GM18867 (cell line): ENCODE measurements around the gene PSMB3.

Source experiments
- ATAC-seq: cut with Tn5 transposase; IDR thresholded peaks from one replicate; pipeline ENCODE4 v1.9.1; 2021; ENCODE audit warnings: mild to moderate bottlenecking, moderate library complexity; ENCODE audit not compliant: unreplicated experiment

The PSMB3 gene

DNA sequence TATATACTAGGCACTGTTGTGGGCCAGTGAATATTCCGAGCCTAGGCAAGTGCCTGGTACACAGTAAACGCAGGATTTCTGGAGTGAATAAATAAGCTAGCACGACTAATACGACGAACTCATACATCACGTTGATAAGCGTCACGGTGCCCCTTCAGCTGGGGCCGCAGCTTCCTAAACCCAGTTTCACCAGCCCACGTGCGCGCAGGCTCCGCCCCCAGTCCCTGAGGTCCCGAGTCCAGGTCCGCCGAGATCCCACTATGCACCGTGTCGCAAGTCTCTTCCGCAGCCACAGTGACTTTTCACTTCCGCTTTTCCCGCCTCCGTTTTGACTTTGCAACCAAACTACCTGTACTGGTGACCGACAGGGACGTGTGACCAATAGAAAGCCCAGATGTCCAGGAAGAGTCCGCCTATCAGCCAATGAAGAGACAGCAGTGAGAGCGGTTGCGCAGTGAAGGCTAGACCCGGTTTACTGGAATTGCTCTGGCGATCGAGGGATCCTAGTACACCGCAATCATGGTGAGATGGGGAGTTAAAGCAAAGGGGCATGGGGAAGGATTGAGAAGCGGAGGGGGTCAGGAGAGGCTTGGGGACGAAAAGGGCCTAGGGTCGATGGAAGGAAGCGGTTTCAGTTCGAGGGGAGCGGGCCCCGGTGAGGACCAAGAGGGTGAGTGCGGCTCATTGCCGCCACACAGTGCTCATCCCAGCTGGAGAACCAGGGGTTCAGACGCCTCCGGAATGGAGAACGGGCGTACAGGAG is at the start of gene PSMB3:
Gene PSMB3, plus strand, starts transcription at position 434 of the 763 bp plus-strand sequence. Its CDS starts 86 bp downstream, at position 520.
- ATAC-seq = peak; percentile 91

DNA sequence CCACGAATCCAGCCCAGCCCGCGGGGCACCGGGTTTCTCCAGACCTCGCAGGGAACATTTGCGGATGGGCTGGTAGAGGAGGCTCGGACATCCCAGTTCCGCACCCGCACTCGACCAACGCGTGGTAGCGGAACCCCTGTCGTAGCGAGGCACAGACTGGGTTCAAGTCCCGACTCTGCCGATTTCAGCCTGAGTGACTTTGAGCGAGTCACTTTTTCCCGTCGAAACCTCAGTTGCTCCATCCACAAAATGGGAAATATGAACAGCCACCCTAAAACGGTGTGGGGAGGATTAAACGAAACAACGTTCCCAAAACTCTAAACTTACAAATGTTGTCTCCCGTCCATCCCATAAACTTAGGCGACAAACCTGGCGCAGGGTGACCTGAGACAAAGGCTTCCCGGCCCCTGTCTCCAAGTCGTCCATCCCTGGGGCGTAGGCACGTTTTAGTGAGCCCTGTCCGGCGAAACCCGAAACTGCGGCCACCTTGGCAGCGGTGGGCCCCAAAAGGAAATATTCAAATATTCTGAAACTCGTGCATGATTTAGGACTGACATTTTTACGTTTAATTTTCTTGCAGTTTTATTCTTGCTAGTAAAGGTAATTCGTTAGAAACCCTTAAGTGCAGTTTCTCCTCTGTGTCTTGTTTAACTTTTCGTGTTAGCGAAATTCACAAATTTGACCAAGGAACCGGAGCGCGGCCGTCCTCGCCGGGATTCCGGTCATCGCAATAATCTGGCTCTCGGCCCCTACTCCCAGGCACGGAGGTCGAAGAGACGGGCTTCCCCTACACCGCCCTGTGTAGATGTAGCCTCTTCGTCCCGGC is 49.4 kb upstream of the PSMB3 start:
- no peak for ATAC-seq

DNA sequence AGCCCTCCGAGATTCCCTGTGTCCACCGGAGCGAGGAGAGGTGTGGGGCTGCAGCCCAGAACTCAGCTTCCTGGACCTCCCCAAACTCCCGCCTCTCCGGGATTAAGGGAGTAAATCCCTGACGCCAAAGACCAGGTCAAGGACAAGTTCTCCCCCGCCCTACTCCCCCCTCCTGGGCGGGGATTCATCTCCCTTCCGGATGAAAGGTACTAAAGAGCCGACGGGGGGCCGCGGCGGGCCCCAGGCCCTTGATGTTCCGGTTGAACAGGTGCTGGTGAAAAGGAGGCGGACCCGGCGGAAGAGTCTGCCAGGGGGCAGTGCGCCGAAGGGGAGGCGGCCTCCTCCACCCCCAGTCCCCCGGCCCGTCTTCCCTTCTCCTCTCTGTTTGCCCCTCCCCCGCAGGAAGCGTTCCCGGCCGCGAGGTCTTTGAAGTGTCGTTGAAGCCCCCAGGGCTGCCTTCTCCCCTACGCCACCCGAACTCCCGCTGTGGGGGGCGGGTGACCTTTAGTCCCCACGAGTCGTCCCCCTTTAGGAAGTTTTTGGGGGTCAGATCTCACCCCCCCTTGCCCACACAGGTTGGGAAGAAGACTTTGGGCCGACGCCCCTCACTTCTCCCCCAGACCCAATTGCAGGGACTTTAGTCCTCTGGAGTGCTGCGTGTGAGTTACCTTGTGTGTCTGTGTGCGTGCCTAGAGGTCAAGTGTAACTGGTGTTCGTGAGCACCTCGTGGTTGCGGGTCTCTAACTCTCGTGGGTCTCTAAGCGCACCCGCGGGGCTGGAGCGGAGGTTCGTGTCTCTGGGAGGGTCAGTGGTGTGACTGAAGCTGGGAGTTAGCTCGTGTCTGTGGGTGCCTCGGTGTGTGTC is 48.6 kb upstream of the PSMB3 start:
- ATAC-seq = no peak

DNA sequence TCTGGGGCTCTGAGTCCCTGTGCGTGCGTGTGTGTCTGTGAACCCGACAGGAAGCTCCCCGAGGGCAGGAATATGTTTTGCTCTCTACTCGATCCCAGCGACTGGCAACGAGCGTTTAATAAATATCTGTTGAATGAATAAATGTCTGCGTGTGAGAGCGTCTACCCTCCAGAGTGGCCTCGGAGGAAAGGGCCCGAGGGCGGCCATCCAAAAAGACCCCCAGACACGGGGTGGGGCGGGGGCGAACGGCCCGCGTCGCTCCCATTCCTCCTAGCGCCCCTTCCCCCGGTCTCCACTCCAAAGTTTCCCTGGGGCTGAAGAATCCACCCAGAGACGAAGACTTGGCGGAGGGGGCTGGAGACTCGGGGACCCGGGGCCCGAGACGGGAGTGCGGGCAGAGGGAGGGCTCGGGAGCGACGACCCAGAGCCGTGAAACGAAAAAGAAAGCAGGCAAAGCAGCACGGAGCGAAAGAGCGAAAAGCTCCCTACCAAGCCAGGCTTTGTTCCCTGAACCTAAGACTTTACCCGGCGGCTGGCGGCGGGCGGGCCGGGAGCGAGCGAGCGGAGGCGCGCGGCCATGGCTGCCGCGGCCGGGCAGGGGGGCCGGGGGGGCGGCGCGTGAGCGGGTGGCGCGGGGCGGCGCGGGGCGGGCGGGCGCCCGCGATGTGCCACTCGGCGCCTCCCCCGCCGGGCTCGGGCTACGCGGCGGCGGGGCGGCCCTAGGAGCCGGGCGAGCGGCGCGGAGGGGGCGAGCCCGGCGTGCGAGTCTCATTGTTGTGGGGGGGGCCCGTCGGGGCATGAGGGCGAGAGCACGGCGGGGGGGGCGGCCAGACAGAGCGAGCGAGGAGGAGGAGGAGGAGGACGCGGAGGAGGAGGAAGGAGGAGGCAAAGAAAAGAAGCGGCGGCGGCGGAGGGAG is 47.7 kb upstream of the PSMB3 start, which contains the start of gene MLLT6:
Gene MLLT6, plus strand, starts transcription at position 668 of the 917 bp plus-strand sequence. CDS start 360 bp downstream, outside the sequence.
- ATAC-seq = no peak

DNA sequence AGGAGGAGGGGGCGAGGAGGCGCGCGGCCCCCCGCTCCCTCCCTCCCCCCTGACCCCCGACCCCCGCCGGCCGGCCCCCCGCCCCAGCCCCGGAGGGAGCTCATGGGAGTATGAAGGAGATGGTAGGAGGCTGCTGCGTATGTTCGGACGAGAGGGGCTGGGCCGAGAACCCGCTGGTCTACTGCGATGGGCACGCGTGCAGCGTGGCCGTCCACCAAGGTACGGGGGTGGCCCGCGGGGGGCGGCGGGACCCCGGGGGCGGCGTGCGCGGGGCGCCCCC is 47.1 kb upstream of the PSMB3 start:
- ATAC-seq = no peak

DNA sequence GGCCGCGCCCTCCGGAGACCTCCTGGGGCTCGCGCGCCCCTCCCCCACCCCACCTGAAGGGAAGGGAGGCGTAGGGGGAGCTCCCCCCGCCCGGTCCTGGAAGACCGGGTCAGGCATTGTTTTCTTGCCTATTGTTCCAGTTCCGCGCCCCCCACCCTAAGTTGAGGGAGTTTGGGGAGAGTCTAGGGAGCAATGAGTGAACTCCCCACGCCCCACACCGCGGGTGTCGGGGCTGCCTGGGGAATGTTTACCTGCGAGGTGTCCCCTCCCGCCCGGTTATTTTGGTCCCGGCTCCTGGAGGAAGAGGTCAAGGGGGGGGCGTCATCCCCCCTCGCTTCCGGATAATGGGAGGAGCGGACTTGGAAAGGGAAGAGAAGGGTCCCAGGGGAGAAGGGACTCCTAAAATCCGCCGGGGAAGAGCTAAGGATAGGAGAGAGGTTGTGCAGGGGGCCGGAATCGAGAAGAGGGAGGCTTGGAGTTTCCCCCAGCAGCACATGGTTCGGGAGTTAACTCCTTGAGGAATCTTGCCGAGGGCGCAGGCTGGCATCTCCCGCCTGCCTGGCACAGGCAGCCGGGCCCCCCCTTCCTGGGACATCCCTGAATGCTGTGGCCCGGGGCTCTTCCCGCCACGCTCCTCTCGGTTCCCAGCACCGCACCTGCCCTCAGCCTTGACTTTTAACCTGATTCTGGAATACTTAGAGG is 46.6 kb upstream of the PSMB3 start:
- no peak for ATAC-seq

DNA sequence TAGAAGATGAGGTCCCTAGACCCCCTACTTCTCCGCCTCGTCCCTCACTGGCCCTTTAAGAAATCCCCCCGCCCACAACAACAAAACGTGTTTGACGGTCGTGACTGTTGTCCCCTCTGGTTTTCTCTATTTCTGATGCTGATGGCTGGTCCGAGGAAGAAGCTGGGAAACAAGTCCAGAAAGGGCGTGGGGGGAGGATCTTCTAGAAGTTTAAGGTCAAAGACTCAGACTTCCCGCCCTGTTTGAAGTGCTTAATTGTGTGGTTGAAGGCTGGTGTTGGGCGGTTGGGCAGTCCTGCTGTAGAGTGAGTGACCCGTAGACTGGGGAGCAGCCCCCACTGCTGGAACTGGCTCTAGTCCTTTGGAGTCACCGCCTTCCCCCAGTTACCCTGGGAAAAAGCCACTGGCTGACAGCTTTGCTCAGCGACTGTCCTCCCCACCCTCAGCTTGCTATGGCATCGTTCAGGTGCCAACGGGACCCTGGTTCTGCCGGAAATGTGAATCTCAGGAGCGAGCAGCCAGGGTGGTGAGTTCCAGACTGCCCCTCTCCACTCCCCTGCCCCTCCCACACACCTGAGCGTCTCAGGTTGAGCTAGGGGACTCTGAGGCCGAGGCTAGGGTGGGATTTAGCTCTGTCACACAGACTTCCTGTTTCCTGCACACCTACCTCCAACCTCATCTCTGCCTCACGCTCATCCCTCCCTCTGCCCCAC is 45.9 kb upstream of the PSMB3 start:
- ATAC-seq = no peak

DNA sequence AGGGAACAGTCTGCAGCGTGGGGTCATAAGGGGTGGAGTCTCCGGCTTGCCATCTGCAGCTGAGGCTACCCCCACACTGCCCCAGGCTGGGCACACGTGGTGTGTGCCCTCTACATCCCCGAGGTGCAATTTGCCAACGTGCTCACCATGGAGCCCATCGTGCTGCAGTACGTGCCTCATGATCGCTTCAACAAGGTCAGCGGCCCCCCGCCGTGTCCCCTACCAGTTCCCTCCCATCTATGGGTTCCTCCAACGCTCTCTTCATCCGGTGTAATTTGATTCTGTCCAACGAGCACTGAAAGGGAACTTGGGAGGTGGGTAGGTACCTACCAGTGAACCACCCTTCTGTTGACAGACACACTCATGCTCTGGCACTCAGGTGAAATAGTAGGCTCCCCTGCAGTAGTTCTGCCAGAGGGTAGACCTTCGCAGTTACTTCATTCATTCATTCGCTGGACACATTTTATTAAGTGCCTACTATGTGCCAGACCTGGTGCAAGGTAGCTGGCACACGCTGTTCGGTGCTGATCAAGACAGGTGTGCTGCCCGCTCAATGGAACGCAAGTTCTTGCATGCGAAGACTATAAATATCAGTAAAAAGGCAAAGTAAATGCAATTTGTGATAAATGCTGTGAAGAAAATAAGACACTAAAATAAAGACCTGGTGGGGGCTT is 44.7 kb upstream of the PSMB3 start:
- ATAC-seq = no peak

DNA sequence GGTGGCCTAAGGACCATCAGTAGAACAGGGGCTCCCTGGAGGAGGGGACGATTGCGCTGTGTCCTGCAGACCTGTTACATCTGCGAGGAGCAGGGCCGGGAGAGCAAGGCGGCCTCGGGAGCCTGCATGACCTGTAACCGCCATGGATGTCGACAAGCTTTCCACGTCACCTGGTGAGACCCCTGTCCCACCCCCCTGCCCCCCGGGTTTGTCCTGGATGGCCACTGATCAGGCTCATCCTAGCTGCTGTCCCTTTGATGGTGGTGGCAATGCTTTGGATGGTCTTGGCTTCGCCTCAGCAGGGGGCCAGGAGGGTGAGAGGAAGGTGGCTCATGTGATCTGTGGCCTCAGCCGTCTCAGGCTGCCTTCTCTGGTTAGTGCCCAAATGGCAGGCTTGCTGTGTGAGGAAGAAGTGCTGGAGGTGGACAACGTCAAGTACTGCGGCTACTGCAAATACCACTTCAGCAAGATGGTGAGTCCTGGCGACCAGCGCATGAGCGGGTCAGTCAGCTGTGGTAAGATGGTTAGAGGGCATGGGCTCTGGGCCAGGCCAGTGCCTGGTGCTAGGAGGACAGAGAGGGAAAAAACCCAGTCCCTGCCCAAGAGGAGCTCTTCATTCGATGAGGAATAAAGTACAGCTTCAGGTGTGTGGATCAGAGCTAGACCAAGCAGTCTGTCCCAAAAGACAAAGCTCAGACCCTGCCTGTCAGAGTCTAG is 43.3 kb upstream of the PSMB3 start:
- ATAC-seq = no peak

DNA sequence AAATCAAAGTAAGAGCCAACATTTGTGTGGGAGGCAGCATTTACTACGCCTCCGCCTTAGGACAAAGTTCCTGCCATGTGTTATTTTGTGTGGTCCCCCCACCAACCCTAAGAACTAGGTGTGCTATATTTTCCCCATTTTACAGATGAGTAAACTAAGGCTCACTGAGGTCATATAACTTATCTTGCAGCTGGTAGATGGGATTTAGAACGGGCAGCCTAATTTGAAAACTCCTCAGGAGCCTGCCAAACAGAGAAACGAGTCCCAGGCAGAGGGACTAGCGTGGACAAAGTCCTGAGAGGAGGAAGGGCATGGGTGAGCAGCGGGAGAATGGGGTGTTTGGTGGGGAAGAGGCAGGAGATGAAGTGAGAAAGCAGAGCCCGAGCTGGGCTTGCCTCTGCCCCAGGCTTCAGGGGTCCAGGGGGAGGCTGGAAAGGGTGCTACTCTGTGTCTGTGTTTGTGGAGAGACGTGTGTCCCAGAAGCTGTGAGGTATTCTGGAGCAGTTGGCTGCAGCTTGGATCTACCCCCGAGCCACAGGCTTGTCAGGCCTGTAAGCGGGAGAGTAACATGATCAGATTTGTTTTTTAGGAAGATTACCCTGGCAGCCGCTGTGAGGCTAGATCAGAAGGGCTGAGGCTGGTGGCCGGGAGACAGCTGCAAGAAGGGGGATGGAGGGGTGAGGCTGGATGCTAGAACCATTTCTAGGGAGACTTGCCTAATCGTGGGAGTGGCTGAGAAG is 42.5 kb upstream of the PSMB3 start:
- no peak for ATAC-seq

DNA sequence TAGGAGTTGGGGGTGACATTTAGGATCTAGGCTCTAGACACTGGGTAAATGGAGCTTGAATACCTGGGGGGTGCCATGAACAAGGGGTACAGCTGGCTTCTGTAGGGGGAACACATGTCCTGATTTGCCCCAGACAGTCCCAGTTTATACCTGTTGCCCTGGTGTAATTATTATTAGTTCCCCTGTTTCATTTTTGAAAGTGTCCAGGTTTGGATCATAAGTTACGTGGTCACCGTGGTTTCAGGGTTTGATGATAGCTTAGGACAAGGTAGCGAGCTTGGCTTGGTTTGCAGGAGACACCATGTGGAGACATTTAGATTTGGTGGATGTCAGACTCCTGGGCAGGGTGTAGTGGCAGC is 42.0 kb upstream of the PSMB3 start:
- no peak for ATAC-seq

DNA sequence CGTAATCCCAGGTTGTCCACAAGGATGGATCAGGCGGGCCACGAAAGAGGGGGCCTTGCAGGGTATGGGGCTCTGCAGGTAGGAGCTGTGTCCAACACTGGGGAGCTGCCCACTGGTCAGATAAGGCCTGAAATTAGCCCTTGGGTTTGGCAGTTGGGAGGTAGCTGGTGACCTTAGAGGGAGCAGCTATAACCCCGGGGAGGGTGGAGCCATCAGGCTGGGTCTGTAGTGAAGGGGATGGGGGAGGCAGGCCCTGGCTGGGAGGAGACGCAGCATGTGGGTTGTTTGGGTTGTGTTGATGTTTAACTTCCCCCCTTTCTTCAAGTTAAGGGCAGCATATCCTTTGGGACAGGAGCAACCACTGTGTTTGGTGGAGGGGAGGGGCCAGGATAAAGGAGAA is 41.6 kb upstream of the PSMB3 start:
- ATAC-seq = no peak

DNA sequence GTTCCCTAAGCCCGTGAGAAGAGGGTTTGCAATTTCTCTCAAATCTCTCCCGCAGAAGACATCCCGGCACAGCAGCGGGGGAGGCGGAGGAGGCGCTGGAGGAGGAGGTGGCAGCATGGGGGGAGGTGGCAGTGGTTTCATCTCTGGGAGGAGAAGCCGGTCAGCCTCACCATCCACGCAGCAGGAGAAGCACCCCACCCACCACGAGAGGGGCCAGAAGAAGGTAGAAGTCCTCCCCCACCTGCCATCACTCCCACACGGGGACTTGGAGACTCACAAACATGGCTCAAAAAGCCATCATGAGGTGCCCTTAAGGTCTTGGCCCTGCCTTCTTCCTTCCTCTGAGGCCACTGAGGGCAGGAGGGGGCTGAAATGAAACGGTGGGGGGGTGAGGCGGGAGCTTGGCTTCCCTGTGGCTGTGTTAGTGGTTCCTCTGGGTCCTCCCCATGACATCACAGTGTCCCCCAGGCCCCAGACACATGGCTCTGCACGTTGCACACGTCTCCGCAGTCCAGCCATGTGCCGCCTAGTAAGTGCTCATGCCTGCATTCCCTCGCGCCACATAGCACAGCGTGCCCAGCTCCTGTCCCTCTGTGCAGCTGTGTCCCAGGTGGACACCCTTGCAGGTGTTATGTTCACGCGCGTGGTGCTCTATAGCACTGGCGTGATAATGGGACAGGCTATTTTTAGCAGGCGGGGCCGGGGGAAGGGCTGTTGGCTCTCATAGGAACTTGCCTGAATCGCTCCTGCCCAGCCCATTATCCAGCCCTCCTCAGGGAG is 40.6 kb upstream of the PSMB3 start:
- no peak for ATAC-seq

DNA sequence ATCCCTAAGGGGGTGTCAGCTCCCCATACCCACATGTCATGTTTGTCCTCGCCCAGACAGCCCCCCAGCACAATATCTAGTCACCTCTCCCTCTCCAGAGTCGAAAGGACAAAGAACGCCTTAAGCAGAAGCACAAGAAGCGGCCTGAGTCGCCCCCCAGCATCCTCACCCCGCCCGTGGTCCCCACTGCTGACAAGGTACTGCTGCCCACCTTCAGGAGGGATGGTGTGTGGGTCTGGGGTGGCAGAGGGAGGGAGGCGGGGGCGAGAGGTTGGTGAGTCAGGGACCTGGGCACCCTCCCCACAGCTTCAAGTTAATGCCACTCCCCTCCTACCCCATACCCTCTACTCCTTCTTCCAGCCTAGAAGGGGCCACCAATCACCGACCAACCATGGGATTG is 39.9 kb upstream of the PSMB3 start:
- no peak for ATAC-seq

DNA sequence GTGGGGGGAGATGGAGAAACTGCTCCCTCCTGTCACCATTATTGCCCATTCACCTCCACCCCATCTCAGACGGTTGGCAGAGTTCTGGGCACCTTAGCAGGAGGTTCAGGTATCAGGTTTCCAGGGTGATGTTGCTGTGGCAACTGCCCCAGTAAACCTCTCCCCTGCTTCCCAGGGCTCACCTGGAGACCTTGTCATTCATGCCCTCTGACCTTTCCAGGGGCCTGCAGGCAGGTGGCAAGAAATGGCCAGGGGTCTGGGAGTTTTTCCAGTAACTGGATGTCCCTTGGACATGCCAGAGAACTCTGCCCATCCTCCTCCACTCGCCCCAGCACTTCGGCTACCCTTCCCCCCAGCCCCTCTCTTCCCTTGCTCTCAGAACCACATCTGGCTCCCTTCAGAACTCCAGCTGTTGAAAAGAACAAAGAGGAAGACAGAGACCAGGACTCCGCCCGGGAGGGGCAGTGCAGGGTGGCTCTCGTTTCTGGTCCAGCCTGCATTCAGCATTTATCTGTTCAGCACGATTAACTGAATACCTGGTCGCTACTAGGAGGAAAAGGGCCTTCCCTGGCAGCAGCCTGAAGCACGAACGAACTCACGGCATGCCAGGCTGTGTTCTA is 39.0 kb upstream of the PSMB3 start:
- ATAC-seq = no peak
